GM19438 (cell line): ENCODE results near the gene MXRA8.
"Not testable (repeated sequence)": the region's sequence is repeated elsewhere in the genome, so short reads cannot be mapped to it uniquely, and the experiment has no call there.

Experiments
- ATAC-seq: cut with Tn5 transposase; IDR thresholded peaks from one replicate; pipeline ENCODE4 v1.9.1; 2021; ENCODE audit warnings: low read depth; ENCODE audit not compliant: unreplicated experiment

Gene MXRA8

GRCh38 chr1:1358433-1359271 lies at the start of gene MXRA8:
Gene MXRA8 (minus strand): TSS chr1:1358555. CDS start chr1:1358504, 51 bp downstream.
- ATAC-seq = no peak

- ATAC-seq = peak; percentile 22
Observed at GRCh38 chr1:1407636-1408318, 49.4 kb upstream of the MXRA8 start.

GRCh38 chr1:1406821-1407635 lies 48.7 kb upstream of the MXRA8 start, which contains the start of gene MRPL20:
Gene MRPL20 (minus strand): TSS chr1:1407293. CDS start chr1:1407217, 76 bp downstream.
- peak; percentile 82 for ATAC-seq

GRCh38 chr1:1406101-1406820 lies 47.9 kb upstream of the MXRA8 start:
- ATAC-seq = no peak

GRCh38 chr1:1403653-1404052 lies 45.3 kb upstream of the MXRA8 start:
- ATAC-seq = no peak

- ATAC-seq = not testable (repeated sequence)
Observed at GRCh38 chr1:1402901-1403392, 44.6 kb upstream of the MXRA8 start.

GRCh38 chr1:1402072-1402900 lies 43.9 kb upstream of the MXRA8 start:
- ATAC-seq = no peak

- no peak for ATAC-seq
Observed at GRCh38 chr1:1401457-1402010, 43.2 kb upstream of the MXRA8 start.

- ATAC-seq = no peak
Observed at GRCh38 chr1:1400576-1401456, 42.5 kb upstream of the MXRA8 start.

- no peak for ATAC-seq
Observed at GRCh38 chr1:1399872-1400575, 41.7 kb upstream of the MXRA8 start.

GRCh38 chr1:1399187-1399871 lies 41.0 kb upstream of the MXRA8 start, which contains the start of gene CCNL2:
Gene CCNL2 (minus strand): TSS chr1:1399335. CDS start chr1:1399306, 29 bp downstream.
- peak; percentile 86 for ATAC-seq

GRCh38 chr1:1398677-1399186 lies 40.4 kb upstream of the MXRA8 start:
- ATAC-seq = peak; percentile 17

- ATAC-seq = no peak
Observed at GRCh38 chr1:1397839-1398523, 39.6 kb upstream of the MXRA8 start.

GRCh38 chr1:1395166-1395565 lies 36.8 kb upstream of the MXRA8 start:
- ATAC-seq = no peak

- ATAC-seq = no peak
Observed at GRCh38 chr1:1394116-1394515, 35.8 kb upstream of the MXRA8 start.

GRCh38 chr1:1393428-1393827 lies 35.1 kb upstream of the MXRA8 start:
- no peak for ATAC-seq
